ENCODE measurements around the gene ANTKMT.

- TF ChIP-seq CTCF (conservative IDR thresholded peaks at IDR 0.05 in 1 of 2, IDR thresholded peaks at IDR 0.05 in 1 of 2; ENCODE audit: low read depth in 1 of 2, low read length in 2 of 2): no peak
- no peak for TF ChIP-seq EZH2 (IDR thresholded peaks at IDR 0.05; ENCODE audit: low read length, missing control alignments)
Observed at GRCh38 chr16:676913-677312, 44.0 kb upstream of the ANTKMT start.

Measured in fibroblast of lung (primary cell).